PFSK-1 (cell line): Measurements from ENCODE around the gene SYTL2.

Experiments
- FOXP2 ChIP-seq: optimal IDR thresholded peaks from 2 replicates; pipeline ENCODE3; 2011; ENCODE audit warnings: borderline replicate concordance, control low read depth, inconsistent platforms; ENCODE audit not compliant: insufficient read depth; ENCODE audit errors: extremely low read length, extremely low read depth
- POLR2AphosphoS5 ChIP-seq: IDR thresholded peaks from 2 replicates; pipeline ENCODE4 v1.6.1; 2012; ENCODE audit warnings: low read depth, mild to moderate bottlenecking, control low read depth, low read length, moderate library complexity
- SIN3A ChIP-seq: IDR thresholded peaks from 2 replicates; pipeline ENCODE4 v1.6.1; 2012; ENCODE audit warnings: mild to moderate bottlenecking, low read length, moderate library complexity, borderline replicate concordance; ENCODE audit not compliant: insufficient read depth
- TAF1 ChIP-seq: IDR thresholded peaks from 2 replicates; pipeline ENCODE4 v1.6.1; 2012; ENCODE audit warnings: low read length, control low read depth, borderline replicate concordance; ENCODE audit not compliant: insufficient read depth
- TF ChIP-seq, protein P1 (sequence below), 2 experiments: IDR thresholded peaks; 2 replicates each; pipeline versions ENCODE4 v1.6.1 to v1.8.0; 2011 to 2012; ENCODE audit warnings: low read depth in 2 of 2, low read length in 2 of 2, control low read depth in 1 of 2, inconsistent platforms in 1 of 2, mild to moderate bottlenecking in 1 of 2, moderate library complexity in 1 of 2; ENCODE audit not compliant: insufficient read depth in 1 of 2

DNA sequence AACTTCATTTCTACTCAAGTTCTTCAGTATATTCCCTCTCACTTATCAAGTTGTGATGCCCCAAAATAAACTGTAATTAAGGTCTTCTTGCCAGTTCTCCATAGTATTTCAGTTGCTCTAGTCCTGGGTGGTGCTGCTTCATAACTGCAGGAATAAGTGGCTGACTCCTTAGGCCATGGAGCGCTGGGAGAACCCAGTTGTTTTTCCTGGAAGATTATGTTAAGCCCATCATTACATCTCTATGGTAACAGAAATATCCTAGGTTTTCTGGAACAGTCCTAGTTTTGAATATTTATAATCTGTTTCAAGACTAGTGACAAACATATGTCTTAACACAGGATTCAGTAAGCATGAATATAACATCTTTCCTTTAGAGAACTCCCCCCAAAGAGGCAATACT lies 7.6 kb downstream of the SYTL2 start:
- TF ChIP-seq POLR2AphosphoS5 (no peak), SIN3A (no peak), TAF1 (no peak), FOXP2 (no peak)
- TF ChIP-seq, protein P1, sequence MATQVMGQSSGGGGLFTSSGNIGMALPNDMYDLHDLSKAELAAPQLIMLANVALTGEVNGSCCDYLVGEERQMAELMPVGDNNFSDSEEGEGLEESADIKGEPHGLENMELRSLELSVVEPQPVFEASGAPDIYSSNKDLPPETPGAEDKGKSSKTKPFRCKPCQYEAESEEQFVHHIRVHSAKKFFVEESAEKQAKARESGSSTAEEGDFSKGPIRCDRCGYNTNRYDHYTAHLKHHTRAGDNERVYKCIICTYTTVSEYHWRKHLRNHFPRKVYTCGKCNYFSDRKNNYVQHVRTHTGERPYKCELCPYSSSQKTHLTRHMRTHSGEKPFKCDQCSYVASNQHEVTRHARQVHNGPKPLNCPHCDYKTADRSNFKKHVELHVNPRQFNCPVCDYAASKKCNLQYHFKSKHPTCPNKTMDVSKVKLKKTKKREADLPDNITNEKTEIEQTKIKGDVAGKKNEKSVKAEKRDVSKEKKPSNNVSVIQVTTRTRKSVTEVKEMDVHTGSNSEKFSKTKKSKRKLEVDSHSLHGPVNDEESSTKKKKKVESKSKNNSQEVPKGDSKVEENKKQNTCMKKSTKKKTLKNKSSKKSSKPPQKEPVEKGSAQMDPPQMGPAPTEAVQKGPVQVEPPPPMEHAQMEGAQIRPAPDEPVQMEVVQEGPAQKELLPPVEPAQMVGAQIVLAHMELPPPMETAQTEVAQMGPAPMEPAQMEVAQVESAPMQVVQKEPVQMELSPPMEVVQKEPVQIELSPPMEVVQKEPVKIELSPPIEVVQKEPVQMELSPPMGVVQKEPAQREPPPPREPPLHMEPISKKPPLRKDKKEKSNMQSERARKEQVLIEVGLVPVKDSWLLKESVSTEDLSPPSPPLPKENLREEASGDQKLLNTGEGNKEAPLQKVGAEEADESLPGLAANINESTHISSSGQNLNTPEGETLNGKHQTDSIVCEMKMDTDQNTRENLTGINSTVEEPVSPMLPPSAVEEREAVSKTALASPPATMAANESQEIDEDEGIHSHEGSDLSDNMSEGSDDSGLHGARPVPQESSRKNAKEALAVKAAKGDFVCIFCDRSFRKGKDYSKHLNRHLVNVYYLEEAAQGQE (IDR thresholded peaks at IDR 0.05; ENCODE audit: insufficient read depth in 1 of 2, low read depth in 2 of 2, low read length in 2 of 2), result no peak
